Esophagus muscularis mucosa (tissue), 4 donors: Measurements from ENCODE around the gene BCR.

ENCODE experiments used
- EP300 ChIP-seq: sonication (generic); formaldehyde crosslinking; IDR thresholded peaks from one replicate; pipeline ENCODE4 v1.6.1; 2017; ENCODE audit warnings: antibody characterized with exemption
- POLR2AphosphoS5 ChIP-seq, 2 donors: sonication (generic); formaldehyde crosslinking; IDR thresholded peaks; one replicate each; pipeline ENCODE4 v1.6.1; 2017; ENCODE audit warnings: antibody characterized with exemption in 2 of 2
- TF ChIP-seq, protein P1 (sequence below), 3 experiments: fragments of 200-600 bp in 2 of 3; fragments of 450-650 bp in 1 of 3; sonication (generic) in 2 of 3; IDR thresholded peaks; one replicate each; pipeline ENCODE4 v1.5.1; 2017 to 2019; ENCODE audit warnings: antibody characterized with exemption in 3 of 3, mild to moderate bottlenecking in 2 of 3, moderate library complexity in 1 of 3

DNA sequence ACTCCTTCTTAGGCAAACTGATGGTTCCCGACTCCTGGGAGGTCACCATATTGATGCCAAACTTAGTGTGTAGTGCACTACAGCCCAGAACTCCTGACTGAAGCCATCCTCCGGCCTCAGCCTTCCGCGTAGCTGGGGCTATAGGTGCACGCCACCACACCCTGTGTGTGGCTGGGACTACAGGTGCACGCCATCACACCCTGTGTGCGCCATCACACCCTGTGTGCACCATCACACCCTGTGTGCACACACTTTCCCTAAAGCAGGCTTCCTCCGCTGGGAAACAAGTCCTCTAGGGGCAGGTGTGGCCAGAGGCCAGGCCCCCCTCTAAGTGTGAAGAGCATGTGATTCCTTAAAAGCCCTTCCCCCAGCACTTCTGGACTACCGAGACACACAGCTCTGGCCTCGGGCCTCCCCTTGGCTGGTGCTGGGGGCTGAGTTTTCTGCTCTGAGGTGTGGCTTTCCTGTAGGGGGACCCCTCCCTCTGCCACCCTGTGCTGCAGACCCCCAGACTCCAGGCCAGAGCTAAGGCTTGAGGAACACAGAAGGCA lies 81.7 kb downstream of the BCR start:
- TF ChIP-seq, protein P1, sequence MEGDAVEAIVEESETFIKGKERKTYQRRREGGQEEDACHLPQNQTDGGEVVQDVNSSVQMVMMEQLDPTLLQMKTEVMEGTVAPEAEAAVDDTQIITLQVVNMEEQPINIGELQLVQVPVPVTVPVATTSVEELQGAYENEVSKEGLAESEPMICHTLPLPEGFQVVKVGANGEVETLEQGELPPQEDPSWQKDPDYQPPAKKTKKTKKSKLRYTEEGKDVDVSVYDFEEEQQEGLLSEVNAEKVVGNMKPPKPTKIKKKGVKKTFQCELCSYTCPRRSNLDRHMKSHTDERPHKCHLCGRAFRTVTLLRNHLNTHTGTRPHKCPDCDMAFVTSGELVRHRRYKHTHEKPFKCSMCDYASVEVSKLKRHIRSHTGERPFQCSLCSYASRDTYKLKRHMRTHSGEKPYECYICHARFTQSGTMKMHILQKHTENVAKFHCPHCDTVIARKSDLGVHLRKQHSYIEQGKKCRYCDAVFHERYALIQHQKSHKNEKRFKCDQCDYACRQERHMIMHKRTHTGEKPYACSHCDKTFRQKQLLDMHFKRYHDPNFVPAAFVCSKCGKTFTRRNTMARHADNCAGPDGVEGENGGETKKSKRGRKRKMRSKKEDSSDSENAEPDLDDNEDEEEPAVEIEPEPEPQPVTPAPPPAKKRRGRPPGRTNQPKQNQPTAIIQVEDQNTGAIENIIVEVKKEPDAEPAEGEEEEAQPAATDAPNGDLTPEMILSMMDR (IDR thresholded peaks at IDR 0.05) = no peak
- no peak for TF ChIP-seq POLR2AphosphoS5 (IDR thresholded peaks at IDR 0.05)
- no peak for TF ChIP-seq EP300
